IMR-90 (cell line): Measurements from ENCODE around the gene INTU. TPM values are rescaled to one million over a fixed set of nuclear protein-coding genes. Genes with fewer than 3 reads are reported as not detected.

Experiments
- ATAC-seq: fragments of 200-7000 bp; cut with Tn5 transposase; 2 replicates; pipeline ENCODE4 v1.9.1; 2020; ENCODE audit warnings: low read depth, mild to moderate bottlenecking, moderate library complexity
- BruUV-seq: library from RNA; stranded (reverse); fragments of 400-500 nt; replicated peaks from 2 replicates; lab custom pipeline; 2021; lab: Mats Ljungman, UMichigan
- CTCF ChIA-PET: fragments of 300-600 bp; formaldehyde crosslinking; extraction: SDS; loops from one replicate; lab custom pipeline; 2021; ENCODE audit warnings: antibody characterized with exemption; lab: Yijun Ruan, JAX
- POLR2A ChIA-PET: fragments of 300-600 bp; sonication (Branson Sonifier 250); formaldehyde crosslinking; loops from one replicate; lab custom pipeline; 2022; ENCODE audit warnings: antibody characterized with exemption; ENCODE audit not compliant: unreplicated experiment; lab: Charles Lee
- DNase-seq: peaks from one replicate; pipeline ENCODE4 v3.0.0; 2013
- H2AFZ ChIP-seq: replicated peaks from 2 replicates; pipeline ENCODE3; 2013; ENCODE audit warnings: low read length, mild to moderate bottlenecking; ENCODE audit not compliant: poor library complexity
- H2AK5ac ChIP-seq: 2 replicates; pipeline ENCODE4 v1.6.1; 2013; ENCODE audit warnings: low read depth, low read length, inconsistent platforms
- H2AK9ac ChIP-seq: replicated peaks from 2 replicates; pipeline ENCODE3; 2013; ENCODE audit warnings: mild to moderate bottlenecking, low read depth, low read length, moderate library complexity; ENCODE audit not compliant: poor library complexity
- H2BK120ac ChIP-seq: 2 replicates; pipeline ENCODE4 v1.6.1; 2013; ENCODE audit warnings: low read depth, low read length, inconsistent platforms
- H2BK15ac ChIP-seq: 3 replicates; pipeline ENCODE4 v1.6.1; 2013; ENCODE audit warnings: low read depth, low read length, inconsistent platforms
- H2BK20ac ChIP-seq: 2 replicates; pipeline ENCODE4 v1.6.1; 2013; ENCODE audit warnings: low read depth, mild to moderate bottlenecking, inconsistent platforms, low read length, moderate library complexity
- H2BK5ac ChIP-seq: 2 replicates; pipeline ENCODE4 v1.6.1; 2013; ENCODE audit warnings: mild to moderate bottlenecking, low read depth, low read length, inconsistent platforms; ENCODE audit not compliant: poor library complexity, severe bottlenecking
- H3K14ac ChIP-seq: replicated peaks from 2 replicates; pipeline ENCODE4 v1.6.1; 2013; ENCODE audit warnings: low read depth, low read length, inconsistent platforms
- H3K18ac ChIP-seq: 2 replicates; pipeline ENCODE4 v1.6.1; 2013; ENCODE audit warnings: low read depth, low read length, control low read depth
- H3K23ac ChIP-seq: 2 replicates; pipeline ENCODE4 v1.6.1; 2013; ENCODE audit warnings: low read depth, low read length, inconsistent platforms
- H3K27ac ChIP-seq: 2 replicates; pipeline ENCODE4 v1.5.1; 2013; ENCODE audit warnings: mild to moderate bottlenecking, control low read depth, low read length; ENCODE audit not compliant: insufficient read depth
- H3K27me3 ChIP-seq: 2 replicates; pipeline ENCODE4 v1.6.1; 2013; ENCODE audit warnings: low read length; ENCODE audit not compliant: control insufficient read depth, insufficient read depth
- H3K36me3 ChIP-seq: 2 replicates; pipeline ENCODE4 v1.6.1; 2013; ENCODE audit warnings: low read length, mixed read lengths; ENCODE audit not compliant: control insufficient read depth, insufficient read depth
- H3K4ac ChIP-seq: 2 replicates; pipeline ENCODE4 v1.6.1; 2013; ENCODE audit warnings: low read depth, low read length, inconsistent platforms
- H3K4me1 ChIP-seq: 2 replicates; pipeline ENCODE4 v1.6.1; 2013; ENCODE audit warnings: low read length, mixed read lengths; ENCODE audit not compliant: control insufficient read depth, insufficient read depth
- H3K4me2 ChIP-seq: 2 replicates; pipeline ENCODE4 v1.6.1; 2013; ENCODE audit warnings: low read depth, mild to moderate bottlenecking, control low read depth, low read length, moderate library complexity
- H3K4me3 ChIP-seq: 2 replicates; pipeline ENCODE4 v1.5.1; 2013; ENCODE audit warnings: low read depth, mild to moderate bottlenecking, control low read depth, low read length, moderate library complexity; ENCODE audit not compliant: insufficient read depth
- H3K56ac ChIP-seq: 2 replicates; pipeline ENCODE4 v1.6.1; 2013; ENCODE audit warnings: low read length, inconsistent platforms; ENCODE audit not compliant: insufficient read depth; ENCODE audit errors: extremely low read depth
- H3K79me1 ChIP-seq, 2 experiments: 2 replicates each; pipeline ENCODE4 v1.6.1; 2013; ENCODE audit warnings: low read length in 2 of 2, inconsistent platforms in 1 of 2, low read depth in 1 of 2
- H3K9ac ChIP-seq: 2 replicates; pipeline ENCODE4 v1.6.1; 2013; ENCODE audit warnings: low read depth, low read length, control low read depth
- H3K9me1 ChIP-seq: 2 replicates; pipeline ENCODE4 v1.6.1; 2013; ENCODE audit warnings: low read length, inconsistent platforms; ENCODE audit not compliant: insufficient read depth
- H3K9me3 ChIP-seq: 2 replicates; pipeline ENCODE4 v1.6.1; 2013; ENCODE audit warnings: low read length; ENCODE audit not compliant: control insufficient read depth, insufficient read depth
- H4K20me1 ChIP-seq: 2 replicates; pipeline ENCODE4 v1.6.1; 2013; ENCODE audit warnings: low read length, inconsistent platforms; ENCODE audit not compliant: insufficient read depth
- H4K5ac ChIP-seq: 2 replicates; pipeline ENCODE4 v1.6.1; 2013; ENCODE audit warnings: mild to moderate bottlenecking, low read depth, low read length, control low read depth
- H4K8ac ChIP-seq, 2 experiments: 2 replicates each; pipeline ENCODE4 v1.6.1; 2013; ENCODE audit warnings: low read depth in 2 of 2, low read length in 2 of 2, control low read depth in 1 of 2, inconsistent platforms in 1 of 2
- H4K91ac ChIP-seq: 2 replicates; pipeline ENCODE4 v1.6.1; 2013; ENCODE audit warnings: low read depth, low read length, inconsistent platforms; ENCODE audit not compliant: insufficient read depth
- BHLHE40 ChIP-seq: fragments of 150-350 bp; IDR thresholded peaks from 2 replicates; pipeline ENCODE4 v1.6.1; 2016; ENCODE audit warnings: mild to moderate bottlenecking, low read depth, low read length
- CEBPB ChIP-seq: IDR thresholded peaks from 2 replicates; pipeline ENCODE4 v1.6.1; 2012; ENCODE audit warnings: low read depth, low read length, improper control_type of control experiment
- CHD1 ChIP-seq: IDR thresholded peaks from 2 replicates; pipeline ENCODE4 v1.6.1; 2012; ENCODE audit warnings: low read depth, low read length, improper control_type of control experiment
- CTCF ChIP-seq: conservative IDR thresholded peaks from 2 replicates; pipeline ENCODE4 v1.5.1; 2012; ENCODE audit warnings: mild to moderate bottlenecking, low read depth, low read length, improper control_type of control experiment
- ELK1 ChIP-seq: fragments of 150-350 bp; IDR thresholded peaks from 2 replicates; pipeline ENCODE4 v1.6.1; 2016; ENCODE audit warnings: low read depth, mild to moderate bottlenecking, low read length, moderate library complexity, borderline replicate concordance
- FOS ChIP-seq: fragments of 150-350 bp; IDR thresholded peaks from 2 replicates; pipeline ENCODE4 v1.6.1; 2016; ENCODE audit warnings: low read depth, low read length
- MAFK ChIP-seq: IDR thresholded peaks from 2 replicates; pipeline ENCODE4 v1.6.1; 2012; ENCODE audit warnings: low read depth, low read length, improper control_type of control experiment
- MAZ ChIP-seq: IDR thresholded peaks from 2 replicates; pipeline ENCODE4 v1.6.1; 2012; ENCODE audit warnings: low read depth, mild to moderate bottlenecking, low read length, improper control_type of control experiment, moderate library complexity, borderline replicate concordance
- MXI1 ChIP-seq: IDR thresholded peaks from 2 replicates; pipeline ENCODE4 v1.6.1; 2012; ENCODE audit warnings: low read depth, mild to moderate bottlenecking, low read length, moderate library complexity, borderline replicate concordance
- NFE2L2 ChIP-seq: fragments of 150-350 bp; IDR thresholded peaks from 2 replicates; pipeline ENCODE4 v1.6.1; 2016; ENCODE audit warnings: low read depth, mild to moderate bottlenecking, low read length
- POLR2A ChIP-seq: IDR thresholded peaks from 2 replicates; pipeline ENCODE4 v1.6.1; 2012; ENCODE audit warnings: mild to moderate bottlenecking, low read depth, low read length
- RAD21 ChIP-seq: IDR thresholded peaks from 2 replicates; pipeline ENCODE4 v1.6.1; 2012; ENCODE audit warnings: low read length, improper control_type of control experiment
- RCOR1 ChIP-seq: IDR thresholded peaks from 2 replicates; pipeline ENCODE4 v1.6.1; 2012; ENCODE audit warnings: mild to moderate bottlenecking, low read length, improper control_type of control experiment; ENCODE audit not compliant: insufficient replicate concordance
- RFX5 ChIP-seq: IDR thresholded peaks from 2 replicates; pipeline ENCODE4 v1.8.0; 2012; ENCODE audit warnings: low read depth, mild to moderate bottlenecking, low read length, moderate library complexity
- SMC3 ChIP-seq: fragments of 150-350 bp; IDR thresholded peaks from 2 replicates; pipeline ENCODE4 v1.6.1; 2016; ENCODE audit warnings: low read depth, mild to moderate bottlenecking, antibody characterized with exemption, low read length, moderate library complexity
- USF2 ChIP-seq: fragments of 150-350 bp; IDR thresholded peaks from 2 replicates; pipeline ENCODE4 v1.6.1; 2017; ENCODE audit warnings: mild to moderate bottlenecking, antibody characterized with exemption, low read length, low read depth
- WGBS, 2 experiments: methylation state at CpG; one replicate each; pipeline versions ENCODE4 v1.1.5 to v1.1.7; 2013; ENCODE audit warnings: missing lambda C conversion rate in 2 of 2; ENCODE audit not compliant: insufficient read length in 1 of 2; ENCODE audit errors: extremely low coverage in 2 of 2; 5-methylcytosine and 5-hydroxymethylcytosine counted together
- dilution Hi-C: fragments of 300-500 bp; cut with HindIII; formaldehyde crosslinking; loops from one replicate; pipeline ENCODE4 v1.14.3; 2018; ENCODE audit warnings: low sequenced_read_pairs; ENCODE audit not compliant: unreplicated experiment
- in situ Hi-C: fragments of 300-500 bp; cut with MboI; formaldehyde crosslinking; loops from 3 replicates; pipeline ENCODE4 v1.14.3; 2019; ENCODE audit warnings: low sequenced_read_pairs, inconsistent platforms, mixed read lengths
- intact Hi-C: fragments of 100-400 bp; cut with micrococcal nuclease; formaldehyde crosslinking; loops from 2 replicates; pipeline ENCODE4 v1.10.0; 2022
- polyA plus RNA-seq, 3 experiments: library from polyadenylated mRNA; depleted of rRNA; stranded (reverse); fragments of >200 nt; gene quantifications; 2 replicates each; pipeline ENCODE4 v1.2.3, GENCODE V29; 2012; ENCODE audit warnings: low replicate concordance in 1 of 3
- total RNA-seq: library from RNA; depleted of rRNA; stranded (reverse); fragments of >200 nt; gene quantifications from 2 replicates; pipeline ENCODE4 v1.2.3, GENCODE V29; 2012

The INTU gene
- total and polyA plus RNA-seq, 2 of the 4 experiments (the other 2 are of a cell fraction) = 6.5 to 10.8 TPM

- dilution Hi-C loops (no loop called here), intact Hi-C loops (no loop called here), in situ Hi-C loops (no loop called here)
- TF ChIP-seq MXI1 = no peak
- no peak for TF ChIP-seq USF2
- TF ChIP-seq FOS = no peak
- no peak for TF ChIP-seq CTCF
- no peak for TF ChIP-seq CHD1
- no peak for TF ChIP-seq SMC3
- no peak for TF ChIP-seq MAFK
- TF ChIP-seq NFE2L2 = no peak
- no peak for TF ChIP-seq RCOR1
- no peak for TF ChIP-seq BHLHE40
- no peak for TF ChIP-seq ELK1
- no peak for TF ChIP-seq RFX5
- TF ChIP-seq RAD21 = no peak
- no peak for TF ChIP-seq POLR2A
- no peak for TF ChIP-seq MAZ
- TF ChIP-seq CEBPB = no peak
- Histone ChIP-seq H3K79me1 (no peaks in the 10 kb centered on the region; a peak in 2 of 4 replicates), H3K27me3 (no peaks in the 10 kb centered on the region), H3K9me1 (no peaks in the 10 kb centered on the region), H3K56ac (no peak overlapping the region), H3K4me2 (no peak overlapping the region), H2BK120ac (no peak overlapping the region), H3K9me3 (no peaks in the 10 kb centered on the region), H2BK5ac (no peak overlapping the region), H3K18ac (no peak overlapping the region), H2BK15ac (no peak overlapping the region), H3K4ac (no peak overlapping the region), H4K5ac (no peak overlapping the region), H3K27ac (no peak overlapping the region), H2AK9ac (no peak overlapping the region), H3K36me3 (0 out of 2 replicates have a peak, but pooled peaks cover 2% of the 10 kb centered on the region), H3K23ac (no peak overlapping the region), H3K14ac (no peak overlapping the region), H3K9ac (no peak overlapping the region), H3K4me1 (no peaks in the 10 kb centered on the region), H4K20me1 (no peaks in the 10 kb centered on the region), H2BK20ac (no peak overlapping the region), H4K8ac (no peak overlapping the region), H2AK5ac (no peak overlapping the region), H4K91ac (no peak overlapping the region), H2AFZ (no peak overlapping the region), H3K4me3 (no peak overlapping the region)
- WGBS, 2 experiments = no CpG with 5 or more reads among the region's 2 CpGs
- ATAC-seq (no peak), DNase-seq (no peak)
- ChIA-PET POLR2A (no interaction called here), CTCF (no interaction called here)
- BruUV-seq = no TSS peak
Measured at GRCh38 chr4:127667116-127667515, 34.4 kb downstream of the INTU start.
